AG04450 (cell line): ENCODE results near the gene BLACAT1. TPM values are rescaled to one million over a fixed set of nuclear protein-coding genes. Genes with fewer than 3 reads are reported as not detected.

ENCODE experiments used
- CTCF ChIA-PET: fragments of 300-600, 350-600 bp; formaldehyde crosslinking; extraction: SDS; loops from one replicate; lab custom pipeline; 2022; ENCODE audit warnings: antibody characterized with exemption, inconsistent platforms; lab: Charles Lee
- POLR2A ChIA-PET: fragments of 350-600 bp; formaldehyde crosslinking; extraction: SDS; loops from one replicate; lab custom pipeline; 2021; ENCODE audit warnings: antibody characterized with exemption, inconsistent platforms; lab: Yijun Ruan, JAX
- DNase-seq: peaks from one replicate; pipeline ENCODE4 v3.0.0-alpha.2; 2011; ENCODE audit warnings: low read depth, low spot score
- H3K27ac ChIP-seq: one replicate; pipeline ENCODE4 v1.5.1; 2012; ENCODE audit warnings: low read depth, low read length, control low read depth
- H3K27me3 ChIP-seq: one replicate; pipeline ENCODE4 v1.6.0; 2012; ENCODE audit warnings: low read length; ENCODE audit not compliant: control insufficient read depth, insufficient read depth
- H3K4me3 ChIP-seq: 2 replicates; pipeline ENCODE4 v1.5.1; 2011; ENCODE audit warnings: mild to moderate bottlenecking, low read depth, low read length, control low read depth
- H3K9me3 ChIP-seq: 2 replicates; pipeline ENCODE4 v1.5.1; 2012; ENCODE audit warnings: low read length; ENCODE audit not compliant: control insufficient read depth, insufficient read depth
- CTCF ChIP-seq: IDR thresholded peaks from 2 replicates; pipeline ENCODE4 v1.5.1; 2011; ENCODE audit warnings: low read depth, low read length, control low read depth, inconsistent platforms
- polyA plus RNA-seq: library from polyadenylated mRNA; depleted of rRNA; stranded (reverse); fragments of >200 nt; gene quantifications from 2 replicates; pipeline ENCODE4 v1.2.3, GENCODE V29; 2011

The BLACAT1 gene
- polyA plus RNA-seq, 1 experiment: 0.06 TPM

- no peaks in the 10 kb centered on the region for H3K9me3 ChIP-seq
- DNase-seq: no peak
- POLR2A ChIA-PET: no interaction called here
- CTCF ChIA-PET: interaction anchor here (1.2 to 3.6 kb wide), 4 partner anchors 9 to 183 kb away, joined by 3 to 29 read pairs (median 4); no protein-coding TSS in a partner anchor
- no peak overlapping the region for H3K4me3 ChIP-seq
- no peak for TF ChIP-seq CTCF
- H3K27me3 ChIP-seq: peaks cover 33% of the 10 kb centered on the region
- H3K27ac ChIP-seq: no peak overlapping the region
Observed at GRCh38 chr1:205440121-205440475, 15.7 kb downstream of the BLACAT1 start.

- no peak overlapping the region for H3K27ac ChIP-seq
- DNase-seq: peak; percentile 23
- H3K4me3 ChIP-seq: no peak overlapping the region
- ChIA-PET POLR2A (no interaction called here), CTCF (interaction anchor here (0.6 to 3.6 kb wide), 12 partner anchors 8 to 88 kb away, joined by 3 to 29 read pairs (median 4); no protein-coding TSS in a partner anchor)
- no peaks in the 10 kb centered on the region for H3K9me3 ChIP-seq
- TF ChIP-seq CTCF: peak; percentile 74
- H3K27me3 ChIP-seq: peaks cover 27% of the 10 kb centered on the region
Observed at GRCh38 chr1:205438213-205439158, 17.4 kb downstream of the BLACAT1 start.

GRCh38 chr1:205437570-205437969 is 18.3 kb downstream of the BLACAT1 start:
- CTCF ChIA-PET: interaction anchor here (0.6 to 1.6 kb wide), 2 partner anchors 11 to 27 kb away, joined by 3 to 8 read pairs; no protein-coding TSS in a partner anchor
- no peaks in the 10 kb centered on the region for H3K9me3 ChIP-seq

GRCh38 chr1:205436776-205437410 is 19.0 kb downstream of the BLACAT1 start:
- CTCF ChIA-PET: interaction anchor here (0.6 to 0.7 kb wide), 2 partner anchors 11 to 26 kb away, joined by 3 read pairs; no protein-coding TSS in a partner anchor
- Histone ChIP-seq H3K4me3 (no peak overlapping the region), H3K27ac (no peak overlapping the region), H3K9me3 (no peaks in the 10 kb centered on the region), H3K27me3 (peaks cover 28% of the 10 kb centered on the region)
- DNase-seq: no peak
- POLR2A ChIA-PET: no interaction called here
- TF ChIP-seq CTCF: no peak

More at GRCh38 chr1:205437570-205437969, 18.3 kb downstream of the BLACAT1 start:
- POLR2A ChIA-PET: no interaction called here
- Histone ChIP-seq H3K27me3 (peaks cover 22% of the 10 kb centered on the region), H3K4me3 (no peak overlapping the region), H3K27ac (no peak overlapping the region)
- TF ChIP-seq CTCF: no peak
- DNase-seq: no peak
